ENCODE measurements around the gene ITSN2.

- TF ChIP-seq CTCF (IDR thresholded peaks at IDR 0.05) (no peak), EP300 (IDR thresholded peaks at IDR 0.05; ENCODE audit: low read depth) (no peak), POLR2A (IDR thresholded peaks at IDR 0.05) (no peak), POLR2AphosphoS5 (IDR thresholded peaks at IDR 0.05) (no peak)
Measured at GRCh38 chr2:24403832-24404212, 43.5 kb upstream of the ITSN2 start.

Measured in transverse colon (tissue), 4 donors.